HG03378 (cell line): ENCODE data around the gene TRPV2.

Experiments
- ATAC-seq: cut with Tn5 transposase; IDR thresholded peaks from one replicate; pipeline ENCODE4 v1.9.1; 2021; ENCODE audit warnings: mild to moderate bottlenecking, moderate library complexity; ENCODE audit not compliant: unreplicated experiment

Gene TRPV2

GRCh38 chr17:16473044-16474011, 58.0 kb downstream of the TRPV2 start:
- no peak for ATAC-seq

GRCh38 chr17:16474012-16474725, 58.8 kb downstream of the TRPV2 start:
- ATAC-seq = no peak

GRCh38 chr17:16475179-16475704, 59.9 kb downstream of the TRPV2 start:
- no peak for ATAC-seq

GRCh38 chr17:16477255-16477654, 61.9 kb downstream of the TRPV2 start:
- no peak for ATAC-seq

- ATAC-seq = no peak
Observed at GRCh38 chr17:16477666-16478065, 62.3 kb downstream of the TRPV2 start.

GRCh38 chr17:16478649-16479048, 63.3 kb downstream of the TRPV2 start:
- no peak for ATAC-seq

- ATAC-seq = no peak
Observed at GRCh38 chr17:16479264-16479663, 63.9 kb downstream of the TRPV2 start.

GRCh38 chr17:16480995-16481394, 65.6 kb downstream of the TRPV2 start:
- ATAC-seq = no peak

- no peak for ATAC-seq
Observed at GRCh38 chr17:16482253-16482652, 66.9 kb downstream of the TRPV2 start.

- ATAC-seq = no peak
Observed at GRCh38 chr17:16483021-16483645, 67.8 kb downstream of the TRPV2 start.

GRCh38 chr17:16484445-16485175, 69.2 kb downstream of the TRPV2 start:
- no peak for ATAC-seq
